ENCODE data around the gene SFXN5.

- TF ChIP-seq CTCF (conservative IDR thresholded peaks at IDR 0.05; ENCODE audit: low read depth, low read length) (no peak), EZH2 (IDR thresholded peaks at IDR 0.05; ENCODE audit: low read length, unreplicated experiment) (no peak), EZH2phosphoT487 (IDR thresholded peaks at IDR 0.05; ENCODE audit: borderline replicate concordance, low read length) (no peak)
Measured at GRCh38 chr2:72956936-72957335, 114.6 kb downstream of the SFXN5 start.
